Measurements from ENCODE around the gene FOSL2.

DNA sequence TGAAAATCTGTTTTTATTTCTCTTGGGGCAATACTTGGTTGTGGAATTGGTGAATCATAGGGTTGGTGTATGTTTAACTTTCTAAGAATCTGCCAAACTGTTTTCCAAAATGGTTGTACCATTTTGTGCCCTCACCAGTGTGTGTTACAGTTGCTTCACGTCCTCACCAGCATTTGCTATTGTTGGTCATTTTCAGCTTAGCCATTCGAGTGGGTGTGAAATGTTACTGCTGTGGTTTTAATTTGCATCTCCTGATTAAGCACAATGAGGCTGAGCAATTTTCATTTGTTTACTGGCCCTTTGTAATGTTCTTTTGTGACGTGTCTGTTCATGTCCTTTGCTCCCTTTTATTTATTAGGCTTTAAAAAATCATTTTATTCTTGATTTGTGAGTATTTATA lies 49.7 kb downstream of the FOSL2 start:
- TF ChIP-seq, protein P1, sequence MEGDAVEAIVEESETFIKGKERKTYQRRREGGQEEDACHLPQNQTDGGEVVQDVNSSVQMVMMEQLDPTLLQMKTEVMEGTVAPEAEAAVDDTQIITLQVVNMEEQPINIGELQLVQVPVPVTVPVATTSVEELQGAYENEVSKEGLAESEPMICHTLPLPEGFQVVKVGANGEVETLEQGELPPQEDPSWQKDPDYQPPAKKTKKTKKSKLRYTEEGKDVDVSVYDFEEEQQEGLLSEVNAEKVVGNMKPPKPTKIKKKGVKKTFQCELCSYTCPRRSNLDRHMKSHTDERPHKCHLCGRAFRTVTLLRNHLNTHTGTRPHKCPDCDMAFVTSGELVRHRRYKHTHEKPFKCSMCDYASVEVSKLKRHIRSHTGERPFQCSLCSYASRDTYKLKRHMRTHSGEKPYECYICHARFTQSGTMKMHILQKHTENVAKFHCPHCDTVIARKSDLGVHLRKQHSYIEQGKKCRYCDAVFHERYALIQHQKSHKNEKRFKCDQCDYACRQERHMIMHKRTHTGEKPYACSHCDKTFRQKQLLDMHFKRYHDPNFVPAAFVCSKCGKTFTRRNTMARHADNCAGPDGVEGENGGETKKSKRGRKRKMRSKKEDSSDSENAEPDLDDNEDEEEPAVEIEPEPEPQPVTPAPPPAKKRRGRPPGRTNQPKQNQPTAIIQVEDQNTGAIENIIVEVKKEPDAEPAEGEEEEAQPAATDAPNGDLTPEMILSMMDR (IDR thresholded peaks at IDR 0.05; ENCODE audit: low read length), result no peak
- TF ChIP-seq EZH2 (optimal IDR thresholded peaks at IDR 0.05; ENCODE audit: low read depth, low read length) (no peak), EZH2phosphoT487 (IDR thresholded peaks at IDR 0.05; ENCODE audit: low read length) (no peak)
